Measurements from ENCODE around the gene SCN1B. TPM values are rescaled to one million over a fixed set of nuclear protein-coding genes. Genes with fewer than 3 reads are reported as not detected.

Gene SCN1B
- total RNA-seq, 4 donors from 2014 or later: 0.60 to 14.2 (median 3.2) TPM

GRCh38 chr19:34985249-34986022, 44.8 kb upstream of the SCN1B start:
- Histone ChIP-seq H3K9me3 (no peaks in the 10 kb centered on the region), H3K27me3 (no peaks in the 10 kb centered on the region), H3K27ac (peak overlapping the region in 2 of 4 donors; percentile 8 to 31), H3K4me3 (no peak overlapping the region), H3K4me1 (peaks cover 0 to 10% (median 3%) of the 10 kb centered on the region in 4 donors), H3K36me3 (no peaks in the 10 kb centered on the region)
- intact Hi-C loops (cut with DNase I; ENCODE audit: low total_unique reads) (no loop called here), in situ Hi-C loops (cut with MboI; ENCODE audit: low pct_ligation_motif_present in 1 of 4, low pct_unique_long_range_greater_than_20kb in 1 of 4, low sequenced_read_pairs in 3 of 4) (no loop called here)
- no peak for DNase-seq
- WGBS, 2 donors (ENCODE audit: low coverage in 1 of 2): 17 to 32% methylated on average over 6 to 7 of the region's 7 CpGs
- TF ChIP-seq, protein P1, sequence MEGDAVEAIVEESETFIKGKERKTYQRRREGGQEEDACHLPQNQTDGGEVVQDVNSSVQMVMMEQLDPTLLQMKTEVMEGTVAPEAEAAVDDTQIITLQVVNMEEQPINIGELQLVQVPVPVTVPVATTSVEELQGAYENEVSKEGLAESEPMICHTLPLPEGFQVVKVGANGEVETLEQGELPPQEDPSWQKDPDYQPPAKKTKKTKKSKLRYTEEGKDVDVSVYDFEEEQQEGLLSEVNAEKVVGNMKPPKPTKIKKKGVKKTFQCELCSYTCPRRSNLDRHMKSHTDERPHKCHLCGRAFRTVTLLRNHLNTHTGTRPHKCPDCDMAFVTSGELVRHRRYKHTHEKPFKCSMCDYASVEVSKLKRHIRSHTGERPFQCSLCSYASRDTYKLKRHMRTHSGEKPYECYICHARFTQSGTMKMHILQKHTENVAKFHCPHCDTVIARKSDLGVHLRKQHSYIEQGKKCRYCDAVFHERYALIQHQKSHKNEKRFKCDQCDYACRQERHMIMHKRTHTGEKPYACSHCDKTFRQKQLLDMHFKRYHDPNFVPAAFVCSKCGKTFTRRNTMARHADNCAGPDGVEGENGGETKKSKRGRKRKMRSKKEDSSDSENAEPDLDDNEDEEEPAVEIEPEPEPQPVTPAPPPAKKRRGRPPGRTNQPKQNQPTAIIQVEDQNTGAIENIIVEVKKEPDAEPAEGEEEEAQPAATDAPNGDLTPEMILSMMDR (IDR thresholded peaks at IDR 0.05): no peak
- TF ChIP-seq EP300 (IDR thresholded peaks at IDR 0.05; ENCODE audit: low read depth) (peak; percentile 8), POLR2A (IDR thresholded peaks at IDR 0.05) (no peak), POLR2AphosphoS5 (IDR thresholded peaks at IDR 0.05) (peak; percentile 12 to 16 (median 14))

DNA sequence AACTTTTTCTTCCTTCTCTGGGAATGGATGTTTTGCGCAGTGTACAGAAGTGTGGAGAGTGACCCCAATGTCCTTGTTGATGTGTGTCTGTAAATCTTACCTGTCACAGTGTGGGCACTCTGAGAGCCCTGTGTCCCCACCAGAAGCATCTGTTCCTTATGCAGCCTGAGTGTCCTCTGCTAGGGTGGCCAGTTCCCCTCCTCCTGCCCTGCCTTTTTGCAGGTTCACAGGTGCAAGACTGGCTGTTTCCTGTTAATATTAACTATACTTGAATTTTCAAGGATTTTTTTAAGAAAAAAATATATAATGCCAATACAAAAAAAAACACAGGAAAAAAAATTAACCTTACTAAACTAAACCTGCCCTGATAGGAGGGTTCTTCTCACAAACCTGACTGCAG, 42.2 kb upstream of the SCN1B start:
- DNase-seq: no peak
- no peak overlapping the region for H3K27ac ChIP-seq
- TF ChIP-seq EP300 (IDR thresholded peaks at IDR 0.05; ENCODE audit: low read depth): no peak
- TF ChIP-seq POLR2A (IDR thresholded peaks at IDR 0.05): no peak
- no peaks in the 10 kb centered on the region for H3K27me3 ChIP-seq
- in situ Hi-C loops (cut with MboI; ENCODE audit: low pct_ligation_motif_present in 1 of 4, low pct_unique_long_range_greater_than_20kb in 1 of 4, low sequenced_read_pairs in 3 of 4): no loop called here
- H3K4me3 ChIP-seq: no peak overlapping the region
- intact Hi-C loops (cut with DNase I; ENCODE audit: low total_unique reads): no loop called here
- WGBS, 2 donors (ENCODE audit: low coverage in 1 of 2): 96 to 100% methylated on average over 1 of the region's 1 CpG
- no peaks in the 10 kb centered on the region for H3K36me3 ChIP-seq
- no peaks in the 10 kb centered on the region for H3K9me3 ChIP-seq
- H3K4me1 ChIP-seq: peaks cover 0 to 10% (median 3%) of the 10 kb centered on the region in 4 donors

DNA sequence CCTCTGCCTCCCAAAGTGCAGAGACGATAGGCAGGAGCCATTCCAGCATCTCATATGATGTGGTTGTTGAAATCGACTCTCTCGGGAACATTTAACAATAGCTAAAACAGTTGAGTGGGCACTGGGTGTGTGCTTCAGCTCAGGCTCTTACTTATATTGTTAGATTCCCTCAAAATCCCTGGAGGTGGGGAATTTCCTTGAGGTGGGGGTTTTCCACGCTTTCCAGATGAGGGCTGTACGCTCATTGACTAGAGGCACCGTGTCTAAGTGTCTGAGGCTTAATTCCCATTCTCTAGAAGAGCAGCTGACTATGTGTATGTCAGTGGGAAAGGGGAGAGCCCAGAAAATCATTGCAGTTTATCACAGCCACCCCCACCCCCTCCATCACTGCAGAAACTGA, 41.0 kb upstream of the SCN1B start:
- 60 to 72% methylated on average over 1 to 6 of the region's 6 CpGs for WGBS, 2 donors (ENCODE audit: low coverage in 1 of 2)
- no peak for TF ChIP-seq EP300 (IDR thresholded peaks at IDR 0.05; ENCODE audit: low read depth)
- no peak for TF ChIP-seq POLR2AphosphoS5 (IDR thresholded peaks at IDR 0.05)
- TF ChIP-seq, protein P1 (IDR thresholded peaks at IDR 0.05): no peak
- TF ChIP-seq POLR2A (IDR thresholded peaks at IDR 0.05): no peak
- peaks cover 0 to 14% (median 4%) of the 10 kb centered on the region in 4 donors for H3K4me1 ChIP-seq
- no peaks in the 10 kb centered on the region for H3K36me3 ChIP-seq
- H3K4me3 ChIP-seq: no peak overlapping the region
- no peaks in the 10 kb centered on the region for H3K27me3 ChIP-seq
- in situ Hi-C loops (cut with MboI; ENCODE audit: low pct_ligation_motif_present in 1 of 4, low pct_unique_long_range_greater_than_20kb in 1 of 4, low sequenced_read_pairs in 3 of 4): no loop called here
- DNase-seq: no peak
- intact Hi-C loops (cut with DNase I; ENCODE audit: low total_unique reads): no loop called here
- H3K27ac ChIP-seq: no peak overlapping the region
- H3K9me3 ChIP-seq: no peaks in the 10 kb centered on the region

- H3K36me3 ChIP-seq: no peaks in the 10 kb centered on the region
- H3K9me3 ChIP-seq: no peaks in the 10 kb centered on the region
- H3K4me1 ChIP-seq: peaks cover 4 to 21% (median 15%) of the 10 kb centered on the region in 4 donors
- no peak overlapping the region for H3K27ac ChIP-seq
- no peak for DNase-seq
- H3K4me3 ChIP-seq: no peak overlapping the region
- 75% methylated on average over 13 of the region's 13 CpGs; no CpG with 5 or more reads in 1 of the 2 donors for WGBS, 2 donors (ENCODE audit: low coverage in 1 of 2)
- in situ Hi-C loops (cut with MboI; ENCODE audit: low pct_ligation_motif_present in 1 of 4, low pct_unique_long_range_greater_than_20kb in 1 of 4, low sequenced_read_pairs in 3 of 4): no loop called here
- intact Hi-C loops (cut with DNase I; ENCODE audit: low total_unique reads): no loop called here
- no peaks in the 10 kb centered on the region for H3K27me3 ChIP-seq
- TF ChIP-seq POLR2A (IDR thresholded peaks at IDR 0.05): no peak
- TF ChIP-seq, protein P1 (IDR thresholded peaks at IDR 0.05): no peak
- TF ChIP-seq POLR2AphosphoS5 (IDR thresholded peaks at IDR 0.05): no peak
- no peak for TF ChIP-seq EP300 (IDR thresholded peaks at IDR 0.05; ENCODE audit: low read depth)
Measured at GRCh38 chr19:34990578-34991192, 39.6 kb upstream of the SCN1B start.

Measured in transverse colon (tissue), 4 donors.